Spinal cord (tissue), 10 donors: Measurements from ENCODE around the gene NEURL1. TPM values are rescaled to one million over a fixed set of nuclear protein-coding genes. Genes with fewer than 3 reads are reported as not detected.
"Not testable (repeated sequence)": the region's sequence is repeated elsewhere in the genome, so short reads cannot be mapped to it uniquely, and the experiment has no call there.

Source experiments
- DNase-seq, 6 donors: peaks; one replicate each; pipeline versions ENCODE4 v3.0.0 to v3.0.0-alpha.2; 2013 to 2015; ENCODE audit warnings: low spot score in 6 of 6, low read depth in 4 of 6
- H3K27ac ChIP-seq: one replicate; pipeline ENCODE4 v1.5.1; 2013; ENCODE audit warnings: low read depth, low read length, control low read depth
- H3K27me3 ChIP-seq: one replicate; pipeline ENCODE4 v1.6.1; 2013; ENCODE audit warnings: low read length; ENCODE audit not compliant: control insufficient read depth, insufficient read depth
- H3K36me3 ChIP-seq: one replicate; pipeline ENCODE4 v1.6.1; 2013; ENCODE audit warnings: low read length; ENCODE audit not compliant: control insufficient read depth, insufficient read depth
- H3K4me1 ChIP-seq: one replicate; pipeline ENCODE4 v1.6.1; 2013; ENCODE audit warnings: low read length; ENCODE audit not compliant: control insufficient read depth, insufficient read depth
- H3K4me3 ChIP-seq: one replicate; pipeline ENCODE4 v1.5.1; 2013; ENCODE audit warnings: low read depth, low read length, control low read depth
- H3K9me3 ChIP-seq: one replicate; pipeline ENCODE4 v1.6.1; 2013; ENCODE audit warnings: low read length; ENCODE audit not compliant: control insufficient read depth, insufficient read depth
- WGBS: methylation state at CpG from one replicate; pipeline ENCODE4 v1.1.5; 2013; ENCODE audit warnings: missing lambda C conversion rate; ENCODE audit not compliant: insufficient coverage; 5-methylcytosine and 5-hydroxymethylcytosine counted together
- polyA plus RNA-seq, 2 donors: library from polyadenylated mRNA; unstranded; fragments of 120-200 nt; gene quantifications; one replicate each; pipeline ENCODE4 v1.2.1, GENCODE V29; 2013; ENCODE audit not compliant: insufficient read length in 2 of 2
- total RNA-seq, 2 donors: library from RNA; depleted of rRNA in 1 of 2; stranded (reverse); fragments of 120-200 nt in 1 of 2; fragments of >200 nt in 1 of 2; gene quantifications; one replicate each; pipeline versions ENCODE4 v1.2.3 to v1.2.4, GENCODE V29; 2013 to 2014
- donor health status: healthy.

NEURL1 gene
- total and polyA plus RNA-seq, 4 donors: 7.3 to 34.8 (median 18.2) TPM

GRCh38 chr10:103632247-103632642, 138.7 kb downstream of the NEURL1 start:
- Histone ChIP-seq H3K4me1 (peaks cover 28% of the 10 kb centered on the region), H3K36me3 (peaks cover 5% of the 10 kb centered on the region), H3K9me3 (no peaks in the 10 kb centered on the region), H3K4me3 (no peak overlapping the region), H3K27me3 (no peaks in the 10 kb centered on the region), H3K27ac (no peak overlapping the region)
- WGBS: 87% methylated on average over 7 of the region's 7 CpGs
- DNase-seq: no peak

DNA sequence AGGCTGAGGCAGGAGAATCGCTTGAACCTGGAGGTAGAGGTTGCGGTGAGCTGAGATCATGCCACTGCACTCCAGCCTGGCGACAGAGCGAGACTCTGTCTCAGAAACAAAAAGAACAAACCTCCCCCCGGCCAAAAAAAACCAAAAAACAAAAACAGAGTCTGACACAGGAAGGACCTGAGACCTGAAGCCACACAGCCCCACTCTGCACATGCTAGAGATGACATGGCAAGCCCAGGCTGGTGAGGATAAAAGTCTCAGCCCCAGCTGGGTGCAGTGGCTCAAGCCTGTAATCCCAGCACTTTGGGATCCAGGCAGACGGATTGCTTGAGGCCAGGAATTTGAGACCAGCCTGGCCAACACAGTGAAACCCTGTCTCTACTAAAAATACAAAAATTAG, 139.4 kb downstream of the NEURL1 start:
- not testable (repeated sequence) for H3K27me3 ChIP-seq, H3K27ac ChIP-seq, H3K4me3 ChIP-seq, H3K9me3 ChIP-seq, DNase-seq, H3K36me3 ChIP-seq
- peaks cover 34% of the 10 kb centered on the region for H3K4me1 ChIP-seq
- WGBS: 87% methylated on average over 6 of the region's 6 CpGs

GRCh38 chr10:103633846-103634245, 140.3 kb downstream of the NEURL1 start:
- no peak overlapping the region for H3K4me3 ChIP-seq
- whole genome bisulfite sequencing: 100% methylated on average over 4 of the region's 7 CpGs
- no peaks in the 10 kb centered on the region for H3K9me3 ChIP-seq
- no peak for DNase-seq
- H3K27ac ChIP-seq: no peak overlapping the region
- H3K4me1 ChIP-seq: peaks cover 44% of the 10 kb centered on the region
- no peaks in the 10 kb centered on the region for H3K27me3 ChIP-seq
- H3K36me3 ChIP-seq: peaks cover 11% of the 10 kb centered on the region

- Histone ChIP-seq H3K4me1 (peaks cover 48% of the 10 kb centered on the region), H3K9me3 (no peaks in the 10 kb centered on the region), H3K27ac (peak overlapping the region; percentile 0), H3K27me3 (no peaks in the 10 kb centered on the region), H3K4me3 (no peak overlapping the region), H3K36me3 (peaks cover 11% of the 10 kb centered on the region)
- 50% methylated on average over 5 of the region's 5 CpGs for WGBS
- DNase-seq: peak in 1 of 6 donors; percentile 38
These were observed 142.1 kb downstream of the NEURL1 start for GRCh38 chr10:103635580-103635979.

- H3K27me3 ChIP-seq: no peaks in the 10 kb centered on the region
- peaks cover 55% of the 10 kb centered on the region for H3K4me1 ChIP-seq
- no peak overlapping the region for H3K4me3 ChIP-seq
- H3K27ac ChIP-seq: peak overlapping the region; percentile 95
- WGBS: 53% methylated on average over 2 of the region's 5 CpGs
- peaks cover 11% of the 10 kb centered on the region for H3K36me3 ChIP-seq
- peak in 1 of 6 donors; percentile 37 for DNase-seq
- no peaks in the 10 kb centered on the region for H3K9me3 ChIP-seq
These were observed 143.0 kb downstream of the NEURL1 start for GRCh38 chr10:103636492-103636891.

- peak overlapping the region; percentile 95 for H3K27ac ChIP-seq
- peaks cover 55% of the 10 kb centered on the region for H3K4me1 ChIP-seq
- 82% methylated on average over 8 of the region's 10 CpGs for WGBS
- peaks cover 11% of the 10 kb centered on the region for H3K36me3 ChIP-seq
- H3K4me3 ChIP-seq: no peak overlapping the region
- peak in 1 of 6 donors; percentile 57 for DNase-seq
- H3K27me3 ChIP-seq: no peaks in the 10 kb centered on the region
- no peaks in the 10 kb centered on the region for H3K9me3 ChIP-seq
These were observed 143.5 kb downstream of the NEURL1 start for GRCh38 chr10:103637011-103637410.

- peaks cover 55% of the 10 kb centered on the region for H3K4me1 ChIP-seq
- peak overlapping the region; percentile 95 for H3K27ac ChIP-seq
- H3K4me3 ChIP-seq: no peak overlapping the region
- WGBS: 34% methylated on average over 19 of the region's 19 CpGs
- peak in 2 of 6 donors; percentile 47 to 88 for DNase-seq
- peaks cover 11% of the 10 kb centered on the region for H3K36me3 ChIP-seq
- no peaks in the 10 kb centered on the region for H3K9me3 ChIP-seq
- H3K27me3 ChIP-seq: no peaks in the 10 kb centered on the region
These were observed 144.5 kb downstream of the NEURL1 start for GRCh38 chr10:103637927-103638557.

GRCh38 chr10:103638948-103639347, 145.4 kb downstream of the NEURL1 start:
- H3K36me3 ChIP-seq: peaks cover 9% of the 10 kb centered on the region
- H3K4me1 ChIP-seq: peaks cover 55% of the 10 kb centered on the region
- 80% methylated on average over 8 of the region's 8 CpGs for WGBS
- no peaks in the 10 kb centered on the region for H3K27me3 ChIP-seq
- no peak for DNase-seq
- no peaks in the 10 kb centered on the region for H3K9me3 ChIP-seq
- no peak overlapping the region for H3K4me3 ChIP-seq
- H3K27ac ChIP-seq: peak overlapping the region; percentile 95

- Histone ChIP-seq H3K9me3 (no peaks in the 10 kb centered on the region), H3K4me3 (no peak overlapping the region), H3K27me3 (no peaks in the 10 kb centered on the region), H3K4me1 (peaks cover 48% of the 10 kb centered on the region), H3K27ac (peak overlapping the region; percentile 49), H3K36me3 (peaks cover 9% of the 10 kb centered on the region)
- 65% methylated on average over 10 of the region's 11 CpGs for WGBS
- DNase-seq: peak in 2 of 6 donors; percentile 75 to 95
These were observed 147.1 kb downstream of the NEURL1 start for GRCh38 chr10:103640436-103641181.

DNA sequence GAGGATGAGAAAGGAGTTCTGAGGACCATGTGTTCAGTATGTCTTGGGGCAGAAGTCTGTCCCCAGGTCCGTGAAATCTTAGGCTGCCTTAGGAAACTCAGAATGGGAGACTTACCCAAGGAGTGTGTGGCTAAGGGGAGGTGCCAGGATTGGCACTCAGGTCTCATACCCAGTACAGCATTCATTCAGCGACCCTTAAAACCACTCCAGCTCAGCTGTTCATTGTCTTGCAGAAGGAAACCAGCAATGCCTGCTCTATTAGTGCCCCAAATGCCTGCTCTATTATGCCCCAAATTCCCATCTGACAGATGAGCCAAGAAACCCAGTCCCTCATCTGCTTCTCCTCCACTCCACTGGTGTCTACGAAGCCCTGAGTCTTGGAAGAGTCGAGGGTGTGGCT, 147.8 kb downstream of the NEURL1 start:
- no peaks in the 10 kb centered on the region for H3K27me3 ChIP-seq
- no peak overlapping the region for H3K27ac ChIP-seq
- WGBS: 55% methylated on average over 1 of the region's 4 CpGs
- no peak for DNase-seq
- peaks cover 9% of the 10 kb centered on the region for H3K36me3 ChIP-seq
- no peak overlapping the region for H3K4me3 ChIP-seq
- no peaks in the 10 kb centered on the region for H3K9me3 ChIP-seq
- H3K4me1 ChIP-seq: peaks cover 40% of the 10 kb centered on the region
